IPS-18c (cell line): ENCODE data around the gene DCAF5.
"Not testable (repeated sequence)": the region's sequence is repeated elsewhere in the genome, so short reads cannot be mapped to it uniquely, and the experiment has no call there.

ENCODE experiments used
- H3K4me3 ChIP-seq: 2 replicates; pipeline ENCODE4 v1.7.0; 2013; ENCODE audit warnings: low read depth, mild to moderate bottlenecking, low read length, moderate library complexity; ENCODE audit not compliant: insufficient read depth
- H3K9me3 ChIP-seq: one replicate; pipeline ENCODE4 v1.6.1; 2013; ENCODE audit warnings: mild to moderate bottlenecking, low read length, moderate library complexity; ENCODE audit not compliant: control insufficient read depth, insufficient read depth

DCAF5 gene

GRCh38 chr14:69042299-69042698 is 110.6 kb downstream of the DCAF5 start:
- Histone ChIP-seq H3K4me3 (no peak overlapping the region), H3K9me3 (no peaks in the 10 kb centered on the region)

- no peak overlapping the region for H3K4me3 ChIP-seq
- no peaks in the 10 kb centered on the region for H3K9me3 ChIP-seq
Measured at GRCh38 chr14:69041783-69042182, 111.1 kb downstream of the DCAF5 start.

- Histone ChIP-seq H3K9me3 (no peaks in the 10 kb centered on the region), H3K4me3 (no peak overlapping the region)
Measured at GRCh38 chr14:69040353-69040752, 112.6 kb downstream of the DCAF5 start.

GRCh38 chr14:69039288-69039628 is 113.7 kb downstream of the DCAF5 start:
- no peak overlapping the region for H3K4me3 ChIP-seq

GRCh38 chr14:69038455-69039287 is 114.2 kb downstream of the DCAF5 start:
- no peaks in the 10 kb centered on the region for H3K9me3 ChIP-seq
- no peak overlapping the region; the same call in 1 of the 2 replicates for H3K4me3 ChIP-seq

More at GRCh38 chr14:69039288-69039628, 113.7 kb downstream of the DCAF5 start:
- H3K9me3 ChIP-seq = no peaks in the 10 kb centered on the region

- H3K9me3 ChIP-seq = no peaks in the 10 kb centered on the region
- H3K4me3 ChIP-seq = no peak overlapping the region
Measured at GRCh38 chr14:69037790-69038454, 115.0 kb downstream of the DCAF5 start.

- Histone ChIP-seq H3K9me3 (no peaks in the 10 kb centered on the region), H3K4me3 (no peak overlapping the region)
Measured at GRCh38 chr14:69036757-69037506, 116.0 kb downstream of the DCAF5 start.

- H3K4me3 ChIP-seq = no peak overlapping the region
- no peaks in the 10 kb centered on the region for H3K9me3 ChIP-seq
Measured at GRCh38 chr14:69034612-69035262, 118.2 kb downstream of the DCAF5 start.

GRCh38 chr14:69027242-69027913 is 125.5 kb downstream of the DCAF5 start:
- Histone ChIP-seq H3K4me3 (no peak overlapping the region), H3K9me3 (no peaks in the 10 kb centered on the region)

GRCh38 chr14:69023035-69023434 is 129.9 kb downstream of the DCAF5 start:
- Histone ChIP-seq H3K4me3 (no peak overlapping the region), H3K9me3 (no peaks in the 10 kb centered on the region)

- not testable (repeated sequence) for H3K9me3 ChIP-seq, H3K4me3 ChIP-seq
Measured at GRCh38 chr14:69022093-69022492, 130.8 kb downstream of the DCAF5 start.

- Histone ChIP-seq H3K9me3 (no peaks in the 10 kb centered on the region), H3K4me3 (no peak overlapping the region)
Measured at GRCh38 chr14:69017706-69018105, 135.2 kb downstream of the DCAF5 start.

GRCh38 chr14:69014829-69015259 is 138.1 kb downstream of the DCAF5 start:
- Histone ChIP-seq H3K4me3 (no peak overlapping the region), H3K9me3 (no peaks in the 10 kb centered on the region)

GRCh38 chr14:69013943-69014782 is 138.8 kb downstream of the DCAF5 start:
- Histone ChIP-seq H3K9me3 (no peaks in the 10 kb centered on the region), H3K4me3 (no peak overlapping the region)

GRCh38 chr14:69012256-69012953 is 140.5 kb downstream of the DCAF5 start:
- Histone ChIP-seq H3K4me3 (no peak overlapping the region), H3K9me3 (no peaks in the 10 kb centered on the region)

- Histone ChIP-seq H3K9me3 (no peaks in the 10 kb centered on the region), H3K4me3 (no peak overlapping the region)
Measured at GRCh38 chr14:69010648-69011047, 142.3 kb downstream of the DCAF5 start.
